HepG2 (cell line): Measurements from ENCODE around the gene CA10. TPM values are rescaled to one million over a fixed set of nuclear protein-coding genes. Genes with fewer than 3 reads are reported as not detected.

Experiments
- MIER3 ChIP-seq: IDR thresholded peaks from 2 replicates; pipeline ENCODE4 v1.6.1; 2016; ENCODE audit warnings: missing compliant biosample characterization, borderline replicate concordance
- SMARCC2 ChIP-seq: fragments of 450-650 bp; IDR thresholded peaks from 2 replicates; pipeline ENCODE4 v1.6.1; 2017; ENCODE audit warnings: antibody characterized with exemption, mild to moderate bottlenecking
- THAP8 ChIP-seq: sonication (generic); formaldehyde crosslinking; IDR thresholded peaks from 2 replicates; pipeline ENCODE4 v1.5.1; 2020; ENCODE audit warnings: missing genetic modification reagents, mild to moderate bottlenecking, borderline replicate concordance
- ZFP41 ChIP-seq: sonication (generic); formaldehyde crosslinking; IDR thresholded peaks from 2 replicates; pipeline ENCODE4 v1.4.0; 2020; ENCODE audit warnings: mild to moderate bottlenecking, missing genetic modification reagents, borderline replicate concordance
- ZNF431 ChIP-seq: sonication (generic); formaldehyde crosslinking; IDR thresholded peaks from 2 replicates; pipeline ENCODE4 v1.9.0; 2022; ENCODE audit warnings: missing genetic modification reagents, low read depth, mild to moderate bottlenecking, borderline replicate concordance
- ZNF770 ChIP-seq: sonication (generic); formaldehyde crosslinking; IDR thresholded peaks from 2 replicates; pipeline ENCODE4 v1.5.0; 2020; ENCODE audit warnings: mild to moderate bottlenecking, missing genetic modification reagents
- ZSCAN22 ChIP-seq: sonication (generic); formaldehyde crosslinking; IDR thresholded peaks from 2 replicates; pipeline ENCODE4 v1.4.0; 2020; ENCODE audit warnings: mild to moderate bottlenecking, missing genetic modification reagents
- polyA plus RNA-seq, 8 experiments: library from polyadenylated mRNA; depleted of rRNA in 3 of 8; stranded (reverse) in 7 of 8; unstranded in 1 of 8; fragments of >200 nt; fragmentation: Illumina TruSeq in 4 of 8; extraction: Trizol in 4 of 8; gene quantifications; 2 replicates each; pipeline versions ENCODE4 v1.2.1 to v1.2.3, GENCODE V29; 2011 to 2016; ENCODE audit warnings: low read depth in 4 of 8, missing spikeins in 1 of 8, mixed read lengths in 1 of 8; ENCODE audit not compliant: insufficient read depth in 1 of 8
- total RNA-seq, 5 experiments: library from RNA; depleted of rRNA; stranded (reverse); fragments of >200 nt; fragmentation: Illumina TruSeq; extraction: Trizol; gene quantifications; 2 replicates each; pipeline ENCODE4 v1.2.3, GENCODE V29; 2016; ENCODE audit warnings: low read depth in 1 of 5
- TF ChIP-seq, protein P1 (sequence below): IDR thresholded peaks from 2 replicates; pipeline ENCODE4 v1.6.1; 2016; ENCODE audit warnings: low read depth, missing genetic modification reagents, missing compliant biosample characterization
- TF ChIP-seq, protein P2 (sequence below): sonication (generic); formaldehyde crosslinking; IDR thresholded peaks from 2 replicates; pipeline ENCODE4 v1.4.0; 2020; ENCODE audit warnings: missing genetic modification reagents, mild to moderate bottlenecking, borderline replicate concordance
- TF ChIP-seq, protein P3 (sequence below): sonication (generic); formaldehyde crosslinking; IDR thresholded peaks from 2 replicates; pipeline ENCODE4 v1.4.0; 2020; ENCODE audit warnings: mild to moderate bottlenecking, missing genetic modification reagents

CA10 gene
- total and polyA plus RNA-seq, 2 of the 13 experiments (the other 11 are each of a cell fraction or from before 2014, with no cell fraction given), result not detected

GRCh38 chr17:51764387-51764971, 394.0 kb downstream of the CA10 start (continued):
- TF ChIP-seq, protein P1, sequence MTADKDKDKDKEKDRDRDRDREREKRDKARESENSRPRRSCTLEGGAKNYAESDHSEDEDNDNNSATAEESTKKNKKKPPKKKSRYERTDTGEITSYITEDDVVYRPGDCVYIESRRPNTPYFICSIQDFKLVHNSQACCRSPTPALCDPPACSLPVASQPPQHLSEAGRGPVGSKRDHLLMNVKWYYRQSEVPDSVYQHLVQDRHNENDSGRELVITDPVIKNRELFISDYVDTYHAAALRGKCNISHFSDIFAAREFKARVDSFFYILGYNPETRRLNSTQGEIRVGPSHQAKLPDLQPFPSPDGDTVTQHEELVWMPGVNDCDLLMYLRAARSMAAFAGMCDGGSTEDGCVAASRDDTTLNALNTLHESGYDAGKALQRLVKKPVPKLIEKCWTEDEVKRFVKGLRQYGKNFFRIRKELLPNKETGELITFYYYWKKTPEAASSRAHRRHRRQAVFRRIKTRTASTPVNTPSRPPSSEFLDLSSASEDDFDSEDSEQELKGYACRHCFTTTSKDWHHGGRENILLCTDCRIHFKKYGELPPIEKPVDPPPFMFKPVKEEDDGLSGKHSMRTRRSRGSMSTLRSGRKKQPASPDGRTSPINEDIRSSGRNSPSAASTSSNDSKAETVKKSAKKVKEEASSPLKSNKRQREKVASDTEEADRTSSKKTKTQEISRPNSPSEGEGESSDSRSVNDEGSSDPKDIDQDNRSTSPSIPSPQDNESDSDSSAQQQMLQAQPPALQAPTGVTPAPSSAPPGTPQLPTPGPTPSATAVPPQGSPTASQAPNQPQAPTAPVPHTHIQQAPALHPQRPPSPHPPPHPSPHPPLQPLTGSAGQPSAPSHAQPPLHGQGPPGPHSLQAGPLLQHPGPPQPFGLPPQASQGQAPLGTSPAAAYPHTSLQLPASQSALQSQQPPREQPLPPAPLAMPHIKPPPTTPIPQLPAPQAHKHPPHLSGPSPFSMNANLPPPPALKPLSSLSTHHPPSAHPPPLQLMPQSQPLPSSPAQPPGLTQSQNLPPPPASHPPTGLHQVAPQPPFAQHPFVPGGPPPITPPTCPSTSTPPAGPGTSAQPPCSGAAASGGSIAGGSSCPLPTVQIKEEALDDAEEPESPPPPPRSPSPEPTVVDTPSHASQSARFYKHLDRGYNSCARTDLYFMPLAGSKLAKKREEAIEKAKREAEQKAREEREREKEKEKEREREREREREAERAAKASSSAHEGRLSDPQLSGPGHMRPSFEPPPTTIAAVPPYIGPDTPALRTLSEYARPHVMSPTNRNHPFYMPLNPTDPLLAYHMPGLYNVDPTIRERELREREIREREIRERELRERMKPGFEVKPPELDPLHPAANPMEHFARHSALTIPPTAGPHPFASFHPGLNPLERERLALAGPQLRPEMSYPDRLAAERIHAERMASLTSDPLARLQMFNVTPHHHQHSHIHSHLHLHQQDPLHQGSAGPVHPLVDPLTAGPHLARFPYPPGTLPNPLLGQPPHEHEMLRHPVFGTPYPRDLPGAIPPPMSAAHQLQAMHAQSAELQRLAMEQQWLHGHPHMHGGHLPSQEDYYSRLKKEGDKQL (CRISPR knock-in tag), result no peak
- no peak for TF ChIP-seq SMARCC2
- no peak for TF ChIP-seq ZNF431 (CRISPR knock-in tag)
- TF ChIP-seq ZFP41, result no peak
- no peak for TF ChIP-seq MIER3 (CRISPR knock-in tag)
- TF ChIP-seq, protein P2, sequence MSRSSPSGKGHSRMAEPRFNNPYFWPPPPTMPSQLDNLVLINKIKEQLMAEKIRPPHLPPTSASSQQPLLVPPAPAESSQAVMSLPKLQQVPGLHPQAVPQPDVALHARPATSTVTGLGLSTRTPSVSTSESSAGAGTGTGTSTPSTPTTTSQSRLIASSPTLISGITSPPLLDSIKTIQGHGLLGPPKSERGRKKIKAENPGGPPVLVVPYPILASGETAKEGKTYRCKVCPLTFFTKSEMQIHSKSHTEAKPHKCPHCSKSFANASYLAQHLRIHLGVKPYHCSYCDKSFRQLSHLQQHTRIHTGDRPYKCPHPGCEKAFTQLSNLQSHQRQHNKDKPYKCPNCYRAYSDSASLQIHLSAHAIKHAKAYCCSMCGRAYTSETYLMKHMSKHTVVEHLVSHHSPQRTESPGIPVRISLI, result no peak
- TF ChIP-seq THAP8 (CRISPR knock-in tag), result no peak
- TF ChIP-seq, protein P3, sequence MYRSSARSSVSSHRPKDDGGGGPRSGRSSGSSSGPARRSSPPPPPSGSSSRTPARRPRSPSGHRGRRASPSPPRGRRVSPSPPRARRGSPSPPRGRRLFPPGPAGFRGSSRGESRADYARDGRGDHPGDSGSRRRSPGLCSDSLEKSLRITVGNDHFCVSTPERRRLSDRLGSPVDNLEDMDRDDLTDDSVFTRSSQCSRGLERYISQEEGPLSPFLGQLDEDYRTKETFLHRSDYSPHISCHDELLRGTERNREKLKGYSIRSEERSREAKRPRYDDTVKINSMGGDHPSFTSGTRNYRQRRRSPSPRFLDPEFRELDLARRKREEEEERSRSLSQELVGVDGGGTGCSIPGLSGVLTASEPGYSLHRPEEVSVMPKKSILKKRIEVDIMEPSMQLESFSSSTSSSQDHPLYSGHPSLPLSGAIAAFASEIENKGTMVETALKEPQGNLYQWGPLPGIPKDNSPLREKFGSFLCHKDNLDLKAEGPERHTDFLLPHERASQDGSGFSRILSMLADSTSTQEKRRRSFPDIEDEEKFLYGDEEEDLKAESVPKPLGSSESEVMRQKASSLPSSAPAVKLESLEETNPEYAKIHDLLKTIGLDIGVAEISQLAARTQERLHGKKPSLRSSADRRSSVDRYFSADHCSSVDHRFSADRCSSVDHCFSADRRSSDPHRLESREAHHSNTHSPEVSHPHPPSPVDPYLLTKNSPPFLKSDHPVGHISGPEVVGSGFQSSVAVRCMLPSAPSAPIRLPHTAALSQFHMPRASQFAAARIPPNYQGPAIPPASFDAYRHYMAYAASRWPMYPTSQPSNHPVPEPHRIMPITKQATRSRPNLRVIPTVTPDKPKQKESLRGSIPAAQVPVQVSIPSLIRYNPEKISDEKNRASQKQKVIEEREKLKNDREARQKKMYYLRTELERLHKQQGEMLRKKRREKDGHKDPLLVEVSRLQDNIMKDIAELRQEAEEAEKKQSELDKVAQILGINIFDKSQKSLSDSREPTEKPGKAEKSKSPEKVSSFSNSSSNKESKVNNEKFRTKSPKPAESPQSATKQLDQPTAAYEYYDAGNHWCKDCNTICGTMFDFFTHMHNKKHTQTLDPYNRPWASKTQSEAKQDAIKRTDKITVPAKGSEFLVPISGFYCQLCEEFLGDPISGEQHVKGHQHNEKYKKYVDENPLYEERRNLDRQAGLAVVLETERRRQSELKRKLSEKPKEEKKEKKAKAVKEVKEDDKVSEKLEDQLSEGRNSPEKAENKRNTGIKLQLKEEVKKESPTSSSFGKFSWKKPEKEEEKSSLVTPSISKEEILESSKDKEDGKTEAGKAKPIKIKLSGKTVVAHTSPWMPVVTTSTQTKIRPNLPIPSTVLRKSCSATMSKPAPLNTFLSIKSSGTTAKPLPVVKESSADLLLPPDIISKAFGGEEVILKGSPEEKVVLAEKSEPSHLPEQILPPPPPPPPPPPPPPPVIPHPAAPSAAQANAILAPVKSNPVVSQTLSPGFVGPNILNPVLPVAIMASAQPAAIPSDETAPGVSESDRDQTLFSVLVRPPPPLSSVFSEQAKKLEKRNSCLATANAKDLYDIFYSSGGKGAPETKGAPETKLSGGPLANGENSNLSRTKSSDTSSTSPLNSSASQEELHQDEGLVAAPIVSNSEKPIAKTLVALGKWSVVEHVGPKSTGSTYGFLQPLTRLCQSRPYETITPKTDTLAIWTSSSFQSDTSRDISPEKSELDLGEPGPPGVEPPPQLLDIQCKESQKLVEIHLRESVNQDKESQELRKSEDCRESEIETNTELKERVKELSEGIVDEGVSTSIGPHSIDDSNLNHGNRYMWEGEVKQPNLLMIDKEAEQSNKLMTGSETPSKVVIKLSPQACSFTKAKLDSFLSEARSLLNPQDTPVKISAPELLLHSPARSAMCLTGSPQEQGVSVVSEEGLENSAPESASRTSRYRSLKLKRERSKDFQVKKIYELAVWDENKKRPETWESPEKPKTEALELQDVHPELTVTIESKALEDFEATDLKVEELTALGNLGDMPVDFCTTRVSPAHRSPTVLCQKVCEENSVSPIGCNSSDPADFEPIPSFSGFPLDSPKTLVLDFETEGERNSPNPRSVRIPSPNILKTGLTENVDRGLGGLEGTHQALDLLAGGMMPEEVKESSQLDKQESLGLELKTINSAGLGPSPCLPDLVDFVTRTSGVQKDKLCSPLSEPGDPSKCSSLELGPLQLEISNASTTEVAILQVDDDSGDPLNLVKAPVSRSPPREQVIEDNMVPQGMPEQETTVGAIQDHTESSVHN (CRISPR knock-in tag), result no peak
- no peak for TF ChIP-seq ZNF770 (CRISPR knock-in tag)
- TF ChIP-seq ZSCAN22, result no peak
